Measurements from ENCODE around the gene GPSM3. TPM values are rescaled to one million over a fixed set of nuclear protein-coding genes. Genes with fewer than 3 reads are reported as not detected.

GPSM3 gene
- total RNA-seq, 1 experiment from 2014 or later = 10.0 TPM

DNA sequence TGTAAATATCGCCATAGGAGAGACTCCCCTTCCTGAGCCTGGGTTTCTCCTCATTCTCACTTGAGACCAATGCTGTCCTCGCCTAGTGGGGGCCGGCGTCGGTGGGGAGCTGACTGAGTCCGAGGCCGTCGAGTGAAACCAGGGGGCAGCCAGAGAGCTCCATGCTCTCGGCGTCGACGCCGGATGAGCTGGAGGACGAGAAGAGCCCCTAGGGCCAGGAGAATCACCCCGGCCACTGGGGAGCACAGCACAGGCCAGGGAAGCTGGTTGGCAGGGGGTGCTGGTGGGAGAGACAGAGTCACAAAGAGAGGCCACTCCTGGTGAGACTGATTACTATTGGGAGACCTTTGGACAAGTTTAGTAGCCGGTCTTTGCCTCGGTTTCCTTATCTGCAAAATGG, 6.4 kb upstream of the GPSM3 start (continued):
- TF ChIP-seq ZNF396 (CRISPR knock-in tag; IDR thresholded peaks at IDR 0.05; ENCODE audit: borderline replicate concordance) (no peak), NR1H2 (CRISPR knock-in tag; IDR thresholded peaks at IDR 0.05) (no peak), GRHL2 (CRISPR knock-in tag; IDR thresholded peaks at IDR 0.05; ENCODE audit: insufficient replicate concordance, severe bottlenecking) (no peak), SOX15 (CRISPR knock-in tag; IDR thresholded peaks at IDR 0.05) (no peak)
- TF ChIP-seq, protein P1, sequence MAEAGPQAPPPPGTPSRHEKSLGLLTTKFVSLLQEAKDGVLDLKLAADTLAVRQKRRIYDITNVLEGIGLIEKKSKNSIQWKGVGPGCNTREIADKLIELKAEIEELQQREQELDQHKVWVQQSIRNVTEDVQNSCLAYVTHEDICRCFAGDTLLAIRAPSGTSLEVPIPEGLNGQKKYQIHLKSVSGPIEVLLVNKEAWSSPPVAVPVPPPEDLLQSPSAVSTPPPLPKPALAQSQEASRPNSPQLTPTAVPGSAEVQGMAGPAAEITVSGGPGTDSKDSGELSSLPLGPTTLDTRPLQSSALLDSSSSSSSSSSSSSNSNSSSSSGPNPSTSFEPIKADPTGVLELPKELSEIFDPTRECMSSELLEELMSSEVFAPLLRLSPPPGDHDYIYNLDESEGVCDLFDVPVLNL (CRISPR knock-in tag; IDR thresholded peaks at IDR 0.05; ENCODE audit: borderline replicate concordance, low read depth) = no peak
- TF ChIP-seq, protein P2, sequence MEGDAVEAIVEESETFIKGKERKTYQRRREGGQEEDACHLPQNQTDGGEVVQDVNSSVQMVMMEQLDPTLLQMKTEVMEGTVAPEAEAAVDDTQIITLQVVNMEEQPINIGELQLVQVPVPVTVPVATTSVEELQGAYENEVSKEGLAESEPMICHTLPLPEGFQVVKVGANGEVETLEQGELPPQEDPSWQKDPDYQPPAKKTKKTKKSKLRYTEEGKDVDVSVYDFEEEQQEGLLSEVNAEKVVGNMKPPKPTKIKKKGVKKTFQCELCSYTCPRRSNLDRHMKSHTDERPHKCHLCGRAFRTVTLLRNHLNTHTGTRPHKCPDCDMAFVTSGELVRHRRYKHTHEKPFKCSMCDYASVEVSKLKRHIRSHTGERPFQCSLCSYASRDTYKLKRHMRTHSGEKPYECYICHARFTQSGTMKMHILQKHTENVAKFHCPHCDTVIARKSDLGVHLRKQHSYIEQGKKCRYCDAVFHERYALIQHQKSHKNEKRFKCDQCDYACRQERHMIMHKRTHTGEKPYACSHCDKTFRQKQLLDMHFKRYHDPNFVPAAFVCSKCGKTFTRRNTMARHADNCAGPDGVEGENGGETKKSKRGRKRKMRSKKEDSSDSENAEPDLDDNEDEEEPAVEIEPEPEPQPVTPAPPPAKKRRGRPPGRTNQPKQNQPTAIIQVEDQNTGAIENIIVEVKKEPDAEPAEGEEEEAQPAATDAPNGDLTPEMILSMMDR (IDR thresholded peaks at IDR 0.05) = no peak
- TF ChIP-seq, protein P3, sequence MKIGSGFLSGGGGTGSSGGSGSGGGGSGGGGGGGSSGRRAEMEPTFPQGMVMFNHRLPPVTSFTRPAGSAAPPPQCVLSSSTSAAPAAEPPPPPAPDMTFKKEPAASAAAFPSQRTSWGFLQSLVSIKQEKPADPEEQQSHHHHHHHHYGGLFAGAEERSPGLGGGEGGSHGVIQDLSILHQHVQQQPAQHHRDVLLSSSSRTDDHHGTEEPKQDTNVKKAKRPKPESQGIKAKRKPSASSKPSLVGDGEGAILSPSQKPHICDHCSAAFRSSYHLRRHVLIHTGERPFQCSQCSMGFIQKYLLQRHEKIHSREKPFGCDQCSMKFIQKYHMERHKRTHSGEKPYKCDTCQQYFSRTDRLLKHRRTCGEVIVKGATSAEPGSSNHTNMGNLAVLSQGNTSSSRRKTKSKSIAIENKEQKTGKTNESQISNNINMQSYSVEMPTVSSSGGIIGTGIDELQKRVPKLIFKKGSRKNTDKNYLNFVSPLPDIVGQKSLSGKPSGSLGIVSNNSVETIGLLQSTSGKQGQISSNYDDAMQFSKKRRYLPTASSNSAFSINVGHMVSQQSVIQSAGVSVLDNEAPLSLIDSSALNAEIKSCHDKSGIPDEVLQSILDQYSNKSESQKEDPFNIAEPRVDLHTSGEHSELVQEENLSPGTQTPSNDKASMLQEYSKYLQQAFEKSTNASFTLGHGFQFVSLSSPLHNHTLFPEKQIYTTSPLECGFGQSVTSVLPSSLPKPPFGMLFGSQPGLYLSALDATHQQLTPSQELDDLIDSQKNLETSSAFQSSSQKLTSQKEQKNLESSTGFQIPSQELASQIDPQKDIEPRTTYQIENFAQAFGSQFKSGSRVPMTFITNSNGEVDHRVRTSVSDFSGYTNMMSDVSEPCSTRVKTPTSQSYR (CRISPR knock-in tag; IDR thresholded peaks at IDR 0.05) = no peak
- TF ChIP-seq, protein P4, sequence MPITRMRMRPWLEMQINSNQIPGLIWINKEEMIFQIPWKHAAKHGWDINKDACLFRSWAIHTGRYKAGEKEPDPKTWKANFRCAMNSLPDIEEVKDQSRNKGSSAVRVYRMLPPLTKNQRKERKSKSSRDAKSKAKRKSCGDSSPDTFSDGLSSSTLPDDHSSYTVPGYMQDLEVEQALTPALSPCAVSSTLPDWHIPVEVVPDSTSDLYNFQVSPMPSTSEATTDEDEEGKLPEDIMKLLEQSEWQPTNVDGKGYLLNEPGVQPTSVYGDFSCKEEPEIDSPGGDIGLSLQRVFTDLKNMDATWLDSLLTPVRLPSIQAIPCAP (CRISPR knock-in tag; IDR thresholded peaks at IDR 0.05) = no peak

DNA sequence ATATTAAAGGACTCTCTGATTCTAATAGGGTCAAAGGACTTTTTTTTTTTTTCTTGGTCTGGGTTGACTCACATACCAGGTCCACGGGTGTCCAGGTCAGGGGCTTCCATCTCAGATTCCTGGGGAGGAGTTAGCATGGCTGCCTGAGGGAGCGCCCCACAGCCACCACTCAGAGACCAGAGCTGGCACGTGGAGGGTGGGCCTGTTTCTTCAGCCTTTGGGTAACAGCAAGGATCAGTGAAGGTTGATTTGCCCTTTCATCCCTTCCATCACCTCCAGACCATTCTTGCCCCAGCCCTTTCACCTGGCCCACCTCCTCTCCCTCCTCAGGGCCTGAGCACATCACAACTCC, 5.9 kb upstream of the GPSM3 start:
- CTCF ChIA-PET = interaction anchor here (0.7 to 1.5 kb wide), 3 partner anchors 150 to 786 kb away, joined by 3 to 4 read pairs (median 4); no protein-coding TSS in a partner anchor
- peaks cover 28% of the 10 kb centered on the region for H3K4me1 Mint-ChIP-seq
- ATAC-seq = no peak
- POLR2A ChIA-PET = no interaction called here
- H3K36me3 Mint-ChIP-seq = no peaks in the 10 kb centered on the region
- H3K4me3 Mint-ChIP-seq = no peak overlapping the region
- H3K9me3 Mint-ChIP-seq = no peaks in the 10 kb centered on the region
- H3K27me3 Mint-ChIP-seq (ENCODE audit: low read depth) = peaks cover 3% of the 10 kb centered on the region; the same call in 1 of the 2 replicates
- no peak overlapping the region for H3K27ac Mint-ChIP-seq
- no peak for DNase-seq (ENCODE audit: low spot score)
- TF ChIP-seq FOXP1 (CRISPR knock-in tag; IDR thresholded peaks at IDR 0.05; ENCODE audit: borderline replicate concordance) (no peak), JAZF1 (CRISPR knock-in tag; IDR thresholded peaks at IDR 0.05) (no peak), SP1 (CRISPR knock-in tag; conservative IDR thresholded peaks at IDR 0.05) (no peak), ZNF423 (CRISPR knock-in tag; IDR thresholded peaks at IDR 0.05) (no peak), ESRRA (CRISPR knock-in tag; IDR thresholded peaks at IDR 0.05; ENCODE audit: borderline replicate concordance) (no peak), CREB1 (CRISPR knock-in tag; IDR thresholded peaks at IDR 0.05) (no peak), ZNF219 (CRISPR knock-in tag; IDR thresholded peaks at IDR 0.05; ENCODE audit: borderline replicate concordance) (no peak), NFYB (CRISPR knock-in tag; conservative IDR thresholded peaks at IDR 0.05; ENCODE audit: low read depth) (no peak), NFE2L1 (CRISPR knock-in tag; IDR thresholded peaks at IDR 0.05) (no peak), FOXK1 (CRISPR knock-in tag; IDR thresholded peaks at IDR 0.05) (no peak), CBFB (CRISPR knock-in tag; IDR thresholded peaks at IDR 0.05; ENCODE audit: low read depth) (no peak), TP53 (CRISPR knock-in tag; IDR thresholded peaks at IDR 0.05) (no peak), SMAD3 (CRISPR knock-in tag; IDR thresholded peaks at IDR 0.05; ENCODE audit: borderline replicate concordance) (no peak), RORB (CRISPR knock-in tag; IDR thresholded peaks at IDR 0.05) (no peak)
- TF ChIP-seq, protein P5, sequence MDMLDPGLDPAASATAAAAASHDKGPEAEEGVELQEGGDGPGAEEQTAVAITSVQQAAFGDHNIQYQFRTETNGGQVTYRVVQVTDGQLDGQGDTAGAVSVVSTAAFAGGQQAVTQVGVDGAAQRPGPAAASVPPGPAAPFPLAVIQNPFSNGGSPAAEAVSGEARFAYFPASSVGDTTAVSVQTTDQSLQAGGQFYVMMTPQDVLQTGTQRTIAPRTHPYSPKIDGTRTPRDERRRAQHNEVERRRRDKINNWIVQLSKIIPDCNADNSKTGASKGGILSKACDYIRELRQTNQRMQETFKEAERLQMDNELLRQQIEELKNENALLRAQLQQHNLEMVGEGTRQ (CRISPR knock-in tag; IDR thresholded peaks at IDR 0.05) = no peak
- TF ChIP-seq, protein P6, sequence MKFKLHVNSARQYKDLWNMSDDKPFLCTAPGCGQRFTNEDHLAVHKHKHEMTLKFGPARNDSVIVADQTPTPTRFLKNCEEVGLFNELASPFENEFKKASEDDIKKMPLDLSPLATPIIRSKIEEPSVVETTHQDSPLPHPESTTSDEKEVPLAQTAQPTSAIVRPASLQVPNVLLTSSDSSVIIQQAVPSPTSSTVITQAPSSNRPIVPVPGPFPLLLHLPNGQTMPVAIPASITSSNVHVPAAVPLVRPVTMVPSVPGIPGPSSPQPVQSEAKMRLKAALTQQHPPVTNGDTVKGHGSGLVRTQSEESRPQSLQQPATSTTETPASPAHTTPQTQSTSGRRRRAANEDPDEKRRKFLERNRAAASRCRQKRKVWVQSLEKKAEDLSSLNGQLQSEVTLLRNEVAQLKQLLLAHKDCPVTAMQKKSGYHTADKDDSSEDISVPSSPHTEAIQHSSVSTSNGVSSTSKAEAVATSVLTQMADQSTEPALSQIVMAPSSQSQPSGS (CRISPR knock-in tag; IDR thresholded peaks at IDR 0.05; ENCODE audit: borderline replicate concordance, low read depth) = no peak
- TF ChIP-seq, protein P7, sequence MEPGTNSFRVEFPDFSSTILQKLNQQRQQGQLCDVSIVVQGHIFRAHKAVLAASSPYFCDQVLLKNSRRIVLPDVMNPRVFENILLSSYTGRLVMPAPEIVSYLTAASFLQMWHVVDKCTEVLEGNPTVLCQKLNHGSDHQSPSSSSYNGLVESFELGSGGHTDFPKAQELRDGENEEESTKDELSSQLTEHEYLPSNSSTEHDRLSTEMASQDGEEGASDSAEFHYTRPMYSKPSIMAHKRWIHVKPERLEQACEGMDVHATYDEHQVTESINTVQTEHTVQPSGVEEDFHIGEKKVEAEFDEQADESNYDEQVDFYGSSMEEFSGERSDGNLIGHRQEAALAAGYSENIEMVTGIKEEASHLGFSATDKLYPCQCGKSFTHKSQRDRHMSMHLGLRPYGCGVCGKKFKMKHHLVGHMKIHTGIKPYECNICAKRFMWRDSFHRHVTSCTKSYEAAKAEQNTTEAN (CRISPR knock-in tag; IDR thresholded peaks at IDR 0.05) = no peak
- TF ChIP-seq, protein P2 (IDR thresholded peaks at IDR 0.05) = no peak
